Urothelium cell line (cell line): ENCODE results near the gene CPA4.

Experiments used
- DNase-seq: peaks from one replicate; pipeline ENCODE4 v3.0.0; 2011; ENCODE audit warnings: low spot score, mixed read lengths
- FAIRE-seq: peaks from 2 replicates; lab custom pipeline; 2011; peaks lifted over from hg19 to GRCh38; lab: Jason Lieb, UNC

CPA4 gene

GRCh38 chr7:130274983-130275591, 17.9 kb upstream of the CPA4 start:
- no peak for DNase-seq
- no peak for FAIRE-seq

- FAIRE-seq, result no peak
- no peak for DNase-seq
Observed at GRCh38 chr7:130275826-130276297, 17.1 kb upstream of the CPA4 start.

- FAIRE-seq, result no peak
- DNase-seq, result no peak
Observed at GRCh38 chr7:130276796-130277762, 15.9 kb upstream of the CPA4 start.

- no peak for DNase-seq
- FAIRE-seq, result no peak
Observed at GRCh38 chr7:130277763-130278643, 15.0 kb upstream of the CPA4 start.

GRCh38 chr7:130278860-130279259, 14.1 kb upstream of the CPA4 start:
- DNase-seq (no peak), FAIRE-seq (no peak)

DNA sequence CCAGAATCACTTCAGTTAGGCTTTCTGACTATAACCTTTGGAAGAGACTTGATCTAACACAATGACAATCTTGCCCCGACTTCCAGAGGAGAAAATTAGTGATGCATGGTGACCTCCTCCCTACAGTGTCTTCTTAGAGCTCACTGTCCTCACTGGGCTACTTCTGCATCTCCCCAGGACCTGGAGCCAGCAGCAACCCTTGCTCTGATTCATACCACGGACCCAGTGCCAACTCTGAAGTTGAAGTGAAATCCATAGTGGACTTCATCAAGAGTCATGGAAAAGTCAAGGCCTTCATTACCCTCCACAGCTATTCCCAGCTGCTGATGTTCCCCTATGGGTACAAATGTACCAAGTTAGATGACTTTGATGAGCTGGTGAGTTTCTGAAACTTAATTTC, 13.7 kb upstream of the CPA4 start:
- FAIRE-seq, result no peak
- DNase-seq, result no peak

GRCh38 chr7:130279906-130280305, 13.1 kb upstream of the CPA4 start:
- FAIRE-seq (no peak), DNase-seq (no peak)

DNA sequence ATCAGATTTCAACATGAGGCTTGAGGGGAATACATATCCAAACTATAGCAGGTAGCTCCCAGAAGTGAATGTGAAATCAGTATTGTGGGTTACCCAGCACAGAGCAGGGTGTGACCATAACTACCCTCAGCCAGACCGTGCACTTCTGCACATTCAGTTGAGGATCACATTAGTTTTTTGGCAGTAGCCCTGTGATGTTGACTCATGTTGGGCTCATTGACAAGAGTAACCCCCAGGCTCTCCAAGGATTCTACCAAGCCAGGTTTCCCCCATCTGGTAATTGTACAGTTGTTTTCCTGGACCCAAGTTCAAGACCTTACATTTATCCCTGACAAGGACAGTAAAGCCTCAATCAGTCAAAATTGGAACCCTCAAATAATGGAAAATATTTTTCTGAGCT, 11.7 kb upstream of the CPA4 start:
- no peak for FAIRE-seq

DNA sequence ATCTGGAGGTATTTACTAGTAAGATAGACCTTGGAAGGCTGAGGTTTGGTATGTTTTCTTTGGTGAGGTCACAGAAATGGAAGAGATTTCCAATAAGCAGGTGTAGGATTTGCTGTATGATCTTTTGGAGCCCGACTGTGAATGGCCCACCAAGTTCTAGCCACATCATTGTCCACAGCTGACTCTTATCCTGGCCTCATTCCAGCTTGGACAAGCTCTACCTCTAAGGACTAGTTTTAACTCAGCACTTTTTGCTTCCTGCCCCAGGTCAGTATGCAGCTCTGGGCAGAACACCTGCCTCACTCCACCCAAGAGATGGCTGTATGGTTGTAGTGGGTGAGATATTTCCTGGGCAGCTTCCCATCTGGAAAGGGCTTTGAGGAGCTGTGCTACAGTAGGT, 6.1 kb upstream of the CPA4 start:
- no peak for FAIRE-seq
- no peak for DNase-seq

More for the DNA sequence above, 11.7 kb upstream of the CPA4 start:
- no peak for DNase-seq

DNA sequence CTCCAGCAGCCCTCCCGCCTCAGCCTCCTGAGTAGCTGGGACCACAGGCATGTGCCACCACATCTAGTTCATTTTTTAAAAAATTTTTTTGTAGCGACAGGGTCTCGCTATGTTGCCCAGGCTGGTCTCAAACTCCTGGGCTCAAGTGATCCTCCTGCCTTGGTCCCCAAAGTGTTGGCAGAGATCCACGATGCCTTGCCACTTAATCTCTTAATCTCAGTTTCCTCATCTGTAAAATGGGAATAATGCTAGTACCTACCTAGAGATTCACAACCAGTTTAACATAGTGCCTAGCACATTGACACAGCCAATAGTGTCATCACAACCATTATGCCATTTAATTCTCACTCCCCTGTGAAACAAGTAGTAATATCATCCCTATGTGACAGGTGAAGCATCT, 4.8 kb upstream of the CPA4 start:
- FAIRE-seq (no peak), DNase-seq (no peak)

DNA sequence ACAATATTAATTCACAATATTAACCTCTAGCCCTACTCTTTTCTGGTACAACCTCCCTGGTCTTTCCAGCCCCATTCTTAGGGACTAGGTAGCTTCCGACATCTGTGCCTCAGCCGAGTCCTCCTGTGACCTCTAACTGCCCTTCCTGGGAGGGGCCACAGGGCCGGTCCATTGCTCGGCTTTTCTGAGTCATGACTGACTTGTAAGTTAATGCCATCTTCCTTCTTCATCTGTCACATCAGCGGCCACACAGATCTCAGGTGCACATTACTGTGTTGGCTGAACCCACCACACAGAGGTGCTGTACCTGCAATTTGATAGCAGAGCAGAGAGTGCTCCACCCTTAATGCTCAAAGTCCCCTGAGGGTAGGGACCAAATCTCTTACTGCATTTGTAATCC, 4.1 kb upstream of the CPA4 start:
- no peak for FAIRE-seq
- DNase-seq, result no peak

GRCh38 chr7:130289478-130289877, 3.5 kb upstream of the CPA4 start:
- DNase-seq, result no peak
- FAIRE-seq, result no peak

- DNase-seq (peak; percentile 62), FAIRE-seq (no peak)
Observed at GRCh38 chr7:130290745-130291144, 2.2 kb upstream of the CPA4 start.

- DNase-seq (no peak), FAIRE-seq (no peak)
Observed at GRCh38 chr7:130293521-130293920, 560 bp downstream of the CPA4 start.

- DNase-seq (no peak), FAIRE-seq (no peak)
Observed at GRCh38 chr7:130294314-130294713, 1.4 kb downstream of the CPA4 start.

DNA sequence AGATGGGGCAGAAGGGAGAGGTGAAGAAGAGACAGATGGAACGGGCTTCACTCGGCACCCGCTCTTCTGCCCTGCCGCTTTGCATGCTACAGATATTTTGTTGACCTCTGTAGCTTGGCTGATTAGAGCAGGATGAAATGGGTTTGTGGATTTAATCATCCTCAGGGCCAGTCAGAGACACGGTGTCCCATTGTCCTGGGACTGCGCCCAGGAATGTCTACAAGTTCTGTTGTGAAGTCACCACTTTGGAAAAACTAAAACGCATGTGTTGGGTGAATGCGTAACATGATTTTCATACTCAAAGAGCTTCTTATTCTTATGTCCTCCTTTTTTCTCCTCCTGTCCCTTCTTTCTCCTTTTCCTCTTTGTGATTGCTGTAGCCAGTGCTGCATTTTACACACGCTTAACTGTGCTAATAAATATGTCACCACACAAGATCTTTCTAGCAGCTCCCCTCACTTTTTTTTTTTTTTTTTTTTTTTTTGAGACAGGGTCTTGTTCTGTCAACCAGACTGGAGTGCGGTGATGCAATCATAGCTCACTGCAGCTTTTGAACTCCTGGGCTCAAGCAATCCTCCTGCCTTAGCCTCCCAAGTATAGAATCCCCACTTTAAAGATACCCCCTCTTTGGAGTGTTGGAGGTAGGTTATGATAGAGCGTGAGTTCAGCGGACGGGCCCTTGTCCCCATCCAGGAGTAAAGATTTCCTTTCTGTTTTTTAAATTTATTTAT, 3.4 kb downstream of the CPA4 start:
- DNase-seq, result no peak
- no peak for FAIRE-seq

DNA sequence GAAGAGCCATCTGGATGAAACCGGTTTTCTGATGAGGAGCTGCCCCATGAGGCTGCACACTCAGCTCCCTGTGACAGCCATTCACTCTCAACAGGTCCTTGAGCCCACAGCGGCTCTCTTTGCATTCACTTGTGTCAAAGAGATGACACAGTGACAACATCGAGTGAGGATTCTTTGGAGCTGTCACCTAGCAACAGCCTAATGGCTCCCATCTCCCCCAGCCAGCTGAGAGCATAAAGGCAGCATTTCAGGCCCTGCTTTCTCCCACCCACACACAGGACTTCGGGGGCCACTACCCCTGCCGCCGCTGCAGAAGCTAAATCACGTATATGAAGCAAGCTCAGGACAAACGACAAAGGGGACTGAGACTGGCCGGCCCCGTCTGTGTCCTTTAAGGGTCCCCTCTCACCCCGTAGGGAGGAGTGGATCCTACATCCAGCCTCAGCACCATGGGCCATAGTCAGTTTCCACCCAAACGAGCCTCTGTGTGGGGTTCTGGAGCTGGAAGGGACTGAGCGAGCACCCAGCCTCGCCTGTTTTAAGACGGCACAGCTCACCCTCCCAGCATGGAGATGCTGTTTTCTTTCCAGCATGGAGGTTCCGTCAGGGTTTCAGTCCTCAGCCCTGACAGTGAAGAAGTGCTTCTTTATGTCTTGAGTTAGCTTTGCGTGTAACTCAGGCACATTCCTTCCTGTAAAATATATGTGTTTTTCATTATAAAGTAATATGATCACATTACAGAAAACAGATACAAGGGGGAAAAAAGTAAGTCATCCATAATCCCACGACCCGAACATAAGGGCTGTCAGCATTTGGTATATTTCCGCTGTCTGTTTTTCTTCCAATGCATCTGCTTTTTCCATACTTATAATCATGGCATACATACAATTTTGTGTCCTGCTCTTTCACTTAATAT, 4.9 kb downstream of the CPA4 start:
- FAIRE-seq (no peak), DNase-seq (no peak)

DNA sequence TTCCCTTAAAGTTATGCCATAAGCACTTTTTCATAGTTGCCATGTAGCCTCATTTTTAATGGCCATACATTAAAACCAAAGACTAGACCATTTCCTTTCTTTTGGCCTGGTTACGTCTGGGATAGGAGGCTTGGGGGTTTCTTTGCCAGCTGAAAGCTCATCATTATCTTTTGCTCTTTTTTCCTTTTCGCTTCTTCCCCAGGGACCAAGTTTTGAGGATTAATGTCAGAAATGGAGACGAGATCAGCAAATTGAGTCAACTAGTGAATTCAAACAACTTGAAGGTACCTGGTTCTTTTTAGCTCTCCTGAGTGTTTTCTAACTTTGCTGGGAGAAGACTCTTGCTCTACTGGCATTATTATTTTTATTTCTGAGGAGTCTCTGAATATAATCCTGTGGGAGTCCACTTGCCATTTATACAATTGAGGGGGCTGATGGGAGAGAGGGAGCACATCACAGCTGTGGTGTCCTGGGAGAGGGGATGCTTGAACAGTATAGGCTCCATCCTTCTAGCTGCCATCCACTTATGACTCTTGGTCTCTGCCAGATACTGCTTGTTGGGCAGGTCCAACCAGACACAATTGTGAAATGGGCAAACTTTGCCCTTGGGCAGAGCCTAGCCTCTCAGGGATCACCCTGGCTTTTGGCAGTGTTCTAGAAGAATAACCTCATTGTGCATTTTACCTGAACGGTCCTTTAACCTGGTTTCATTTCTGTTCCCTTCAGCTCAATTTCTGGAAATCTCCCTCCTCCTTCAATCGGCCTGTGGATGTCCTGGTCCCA, 5.8 kb downstream of the CPA4 start:
- DNase-seq, result no peak
- FAIRE-seq, result no peak

DNA sequence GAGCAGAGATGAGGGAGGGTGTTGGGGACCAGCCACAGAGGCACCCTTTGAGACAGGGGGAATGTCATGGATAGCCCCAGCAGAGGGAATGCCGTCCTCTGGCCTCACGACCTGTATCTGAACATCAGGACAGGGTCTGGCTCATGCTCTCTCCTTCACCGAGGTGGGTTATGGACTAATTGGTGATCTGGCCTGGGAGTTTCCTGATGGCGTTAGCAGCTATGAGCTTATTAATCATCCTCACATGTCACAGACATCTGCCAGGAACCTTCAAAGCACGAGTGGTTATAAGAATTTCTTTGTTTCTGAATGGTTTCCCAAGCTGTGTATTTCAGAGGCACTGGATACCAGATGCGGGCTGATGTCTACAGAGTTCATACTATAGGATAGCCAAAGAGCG, 6.9 kb downstream of the CPA4 start:
- FAIRE-seq (no peak), DNase-seq (no peak)
